Kidney capillary endothelial cell (primary cell): ENCODE data around the gene CLEC17A.

Experiments used
- DNase-seq: peaks from one replicate; pipeline ENCODE4 v3.0.0-alpha.2; 2018; ENCODE audit warnings: low spot score

Gene CLEC17A

DNA sequence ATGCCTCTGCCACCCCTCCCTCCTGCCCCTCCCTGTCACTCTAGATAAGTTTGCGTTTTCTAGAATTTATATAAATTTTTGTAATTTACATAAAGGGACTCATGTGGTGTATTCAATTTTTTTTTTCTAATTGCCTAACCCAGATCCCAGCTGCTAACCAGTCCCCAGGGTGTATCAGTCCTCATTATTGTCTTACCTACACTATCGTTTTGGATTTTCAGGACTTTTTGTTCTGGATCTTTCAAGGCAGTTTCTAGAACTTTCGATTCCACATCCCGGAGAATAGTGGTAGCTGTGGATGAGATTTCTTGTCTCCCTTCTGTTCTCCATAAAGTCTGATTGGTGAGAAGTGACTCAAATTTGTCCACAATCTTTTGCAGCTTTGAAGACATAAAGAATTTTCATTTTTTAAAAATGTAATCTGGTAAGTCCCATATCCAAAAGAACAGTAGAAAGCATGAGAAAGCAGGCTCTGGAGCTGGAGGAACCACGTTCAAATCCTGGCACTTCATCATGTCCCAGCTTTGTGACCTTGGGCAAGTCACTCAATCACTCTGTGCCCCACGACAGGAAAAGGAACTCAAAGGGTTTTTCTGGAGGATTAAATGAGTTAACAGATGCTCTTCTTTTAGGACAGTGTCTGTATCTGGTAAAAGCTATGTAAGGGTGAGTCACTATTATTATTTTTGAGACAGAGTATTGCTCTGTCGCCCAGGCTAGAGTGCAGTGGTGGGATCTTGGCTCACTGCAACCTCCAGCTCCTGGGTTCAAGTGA is 72.1 kb downstream of the CLEC17A start:
- no peak for DNase-seq

- DNase-seq, result no peak
Observed at GRCh38 chr19:14655726-14656125, 72.8 kb downstream of the CLEC17A start.

DNA sequence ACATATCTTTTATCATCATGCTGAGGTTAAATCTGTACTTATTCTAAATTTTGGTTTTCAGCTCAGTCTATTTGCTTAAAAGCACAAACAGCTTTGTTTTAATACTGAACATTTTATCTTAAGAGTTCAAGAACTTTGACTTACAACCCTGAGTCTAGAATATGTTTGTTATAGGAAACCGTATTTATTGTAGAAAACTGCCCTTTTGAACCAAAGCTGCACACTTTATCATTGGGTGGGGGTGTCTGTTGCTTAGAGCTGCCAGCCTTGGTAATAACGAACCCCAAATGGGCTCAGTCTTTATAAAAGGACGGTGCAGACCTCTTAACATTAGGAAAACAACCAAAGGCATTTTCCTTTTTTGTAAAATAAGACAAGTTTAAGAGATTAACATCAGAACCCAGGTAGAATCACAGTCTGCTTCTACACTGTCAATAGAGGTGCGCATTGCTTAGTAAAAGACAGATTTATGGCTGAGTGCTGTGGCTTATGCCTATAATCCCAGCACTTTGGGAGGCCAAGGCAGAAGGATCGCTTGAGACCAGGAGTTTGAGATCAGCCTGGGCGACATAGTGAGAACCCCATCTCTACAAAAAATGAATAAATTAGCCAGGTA is 77.1 kb downstream of the CLEC17A start:
- no peak for DNase-seq

- no peak for DNase-seq
Observed at GRCh38 chr19:14661372-14661924, 78.6 kb downstream of the CLEC17A start.
